HG02943 (cell line): ENCODE data around the gene HDAC9.
"Not testable (repeated sequence)": the region's sequence is repeated elsewhere in the genome, so short reads cannot be mapped to it uniquely, and the experiment has no call there.

ENCODE experiments used
- ATAC-seq: cut with Tn5 transposase; IDR thresholded peaks from one replicate; pipeline ENCODE4 v1.9.1; 2021; ENCODE audit warnings: mild to moderate bottlenecking, low read depth, moderate library complexity; ENCODE audit not compliant: unreplicated experiment

Gene HDAC9

GRCh38 chr7:18905316-18905943 lies 409.9 kb downstream of the HDAC9 start:
- ATAC-seq: no peak

GRCh38 chr7:18906901-18907300 lies 411.4 kb downstream of the HDAC9 start:
- no peak for ATAC-seq

GRCh38 chr7:18913106-18913505 lies 417.6 kb downstream of the HDAC9 start:
- ATAC-seq: no peak

GRCh38 chr7:18916826-18917225 lies 421.3 kb downstream of the HDAC9 start:
- ATAC-seq: no peak

- no peak for ATAC-seq
Observed at GRCh38 chr7:18927134-18927533, 431.6 kb downstream of the HDAC9 start.

- ATAC-seq: no peak
Observed at GRCh38 chr7:18936265-18936664, 440.7 kb downstream of the HDAC9 start.

- no peak for ATAC-seq
Observed at GRCh38 chr7:18939771-18940592, 444.4 kb downstream of the HDAC9 start.

GRCh38 chr7:18940593-18941134 lies 445.1 kb downstream of the HDAC9 start:
- ATAC-seq: no peak

- no peak for ATAC-seq
Observed at GRCh38 chr7:18941207-18941606, 445.7 kb downstream of the HDAC9 start.

- ATAC-seq: no peak
Observed at GRCh38 chr7:18948521-18948920, 453.0 kb downstream of the HDAC9 start.

- ATAC-seq: no peak
Observed at GRCh38 chr7:18952846-18953245, 457.3 kb downstream of the HDAC9 start.

- ATAC-seq: no peak
Observed at GRCh38 chr7:18958627-18959026, 463.1 kb downstream of the HDAC9 start.

- no peak for ATAC-seq
Observed at GRCh38 chr7:18960725-18961124, 465.2 kb downstream of the HDAC9 start.

GRCh38 chr7:18962031-18962430 lies 466.5 kb downstream of the HDAC9 start:
- no peak for ATAC-seq

GRCh38 chr7:18965657-18966056 lies 470.1 kb downstream of the HDAC9 start:
- no peak for ATAC-seq

GRCh38 chr7:18967755-18968154 lies 472.2 kb downstream of the HDAC9 start:
- ATAC-seq: not testable (repeated sequence)

- ATAC-seq: no peak
Observed at GRCh38 chr7:18971839-18972238, 476.3 kb downstream of the HDAC9 start.

GRCh38 chr7:18974803-18975202 lies 479.3 kb downstream of the HDAC9 start:
- ATAC-seq: no peak

- no peak for ATAC-seq
Observed at GRCh38 chr7:18975276-18975675, 479.7 kb downstream of the HDAC9 start.

- ATAC-seq: no peak
Observed at GRCh38 chr7:18975689-18976280, 480.2 kb downstream of the HDAC9 start.

GRCh38 chr7:18976715-18977471 lies 481.3 kb downstream of the HDAC9 start:
- no peak for ATAC-seq
